GM12801 (cell line): ENCODE measurements around the gene CSDE1.

Experiments used
- TF ChIP-seq, protein P1 (sequence below): IDR thresholded peaks from one replicate; pipeline ENCODE4 v1.5.1; 2011; ENCODE audit warnings: control low read depth; ENCODE audit not compliant: insufficient read length; ENCODE audit errors: extremely low read depth

CSDE1 gene

GRCh38 chr1:114757455-114758255 lies at the start of gene CSDE1:
Gene CSDE1 (minus strand): TSS chr1:114757984. CDS start chr1:114739890, 18,094 bp downstream.
- TF ChIP-seq, protein P1, sequence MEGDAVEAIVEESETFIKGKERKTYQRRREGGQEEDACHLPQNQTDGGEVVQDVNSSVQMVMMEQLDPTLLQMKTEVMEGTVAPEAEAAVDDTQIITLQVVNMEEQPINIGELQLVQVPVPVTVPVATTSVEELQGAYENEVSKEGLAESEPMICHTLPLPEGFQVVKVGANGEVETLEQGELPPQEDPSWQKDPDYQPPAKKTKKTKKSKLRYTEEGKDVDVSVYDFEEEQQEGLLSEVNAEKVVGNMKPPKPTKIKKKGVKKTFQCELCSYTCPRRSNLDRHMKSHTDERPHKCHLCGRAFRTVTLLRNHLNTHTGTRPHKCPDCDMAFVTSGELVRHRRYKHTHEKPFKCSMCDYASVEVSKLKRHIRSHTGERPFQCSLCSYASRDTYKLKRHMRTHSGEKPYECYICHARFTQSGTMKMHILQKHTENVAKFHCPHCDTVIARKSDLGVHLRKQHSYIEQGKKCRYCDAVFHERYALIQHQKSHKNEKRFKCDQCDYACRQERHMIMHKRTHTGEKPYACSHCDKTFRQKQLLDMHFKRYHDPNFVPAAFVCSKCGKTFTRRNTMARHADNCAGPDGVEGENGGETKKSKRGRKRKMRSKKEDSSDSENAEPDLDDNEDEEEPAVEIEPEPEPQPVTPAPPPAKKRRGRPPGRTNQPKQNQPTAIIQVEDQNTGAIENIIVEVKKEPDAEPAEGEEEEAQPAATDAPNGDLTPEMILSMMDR = no peak

DNA sequence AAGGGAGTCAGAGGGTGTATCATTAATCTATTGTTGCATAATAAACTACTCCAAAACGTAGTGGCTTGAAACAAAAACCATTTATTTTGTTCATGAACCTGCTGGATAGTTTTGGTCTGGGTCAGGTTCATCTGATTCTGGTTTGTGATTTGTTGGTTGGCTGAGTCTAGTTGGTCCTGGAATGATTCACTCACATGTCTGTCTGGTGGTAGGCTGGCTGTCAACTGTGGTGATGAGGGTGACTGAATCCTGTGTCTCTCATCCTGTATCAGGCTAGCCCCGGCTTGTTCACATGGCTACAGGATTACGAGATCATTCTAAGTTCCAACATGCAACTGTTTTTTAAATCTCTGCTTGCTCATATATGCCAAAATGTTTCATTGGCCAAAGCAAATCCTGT lies 45.2 kb upstream of the CSDE1 start:
- TF ChIP-seq, protein P1 = no peak

- TF ChIP-seq, protein P1 = no peak
Measured at GRCh38 chr1:114794038-114794437, 36.3 kb upstream of the CSDE1 start.

DNA sequence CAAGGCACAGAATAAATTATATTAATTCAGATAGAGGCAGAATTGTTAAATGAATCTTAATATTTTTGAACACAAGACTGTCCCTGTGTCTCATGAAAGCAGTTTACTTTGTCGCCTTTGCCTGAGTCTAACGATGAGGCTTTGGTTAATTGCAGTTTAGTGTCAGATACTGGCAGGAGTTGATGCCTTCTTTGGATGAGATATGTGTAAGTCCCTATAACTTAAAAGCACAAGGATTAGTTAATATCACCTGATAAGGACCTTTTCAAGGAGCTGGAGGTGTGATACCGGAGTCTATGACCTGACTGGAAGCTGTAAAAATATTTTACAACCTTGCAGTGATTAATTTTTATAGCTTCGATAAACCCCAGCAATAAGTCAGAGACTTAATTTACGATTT lies 24.7 kb upstream of the CSDE1 start:
- TF ChIP-seq, protein P1 = no peak

- TF ChIP-seq, protein P1 = no peak
Measured at GRCh38 chr1:114780344-114781226, 22.8 kb upstream of the CSDE1 start, which contains the start of gene SIKE1. Gene SIKE1 (minus strand): TSS chr1:114780685. CDS start chr1:114780607, 78 bp downstream.

- TF ChIP-seq, protein P1 = no peak
Measured at GRCh38 chr1:114779722-114780121, 21.9 kb upstream of the CSDE1 start.

GRCh38 chr1:114771992-114772391 lies 14.2 kb upstream of the CSDE1 start:
- TF ChIP-seq, protein P1 = no peak
